H1 (cell line): ENCODE measurements around the gene MRPL54. TPM values are rescaled to one million over a fixed set of nuclear protein-coding genes. Genes with fewer than 3 reads are reported as not detected.

Experiments used
- CTCF ChIA-PET: fragments of 300-600 bp; sonication (Branson Sonifier 250); formaldehyde crosslinking; loops from one replicate; lab custom pipeline; 2021; ENCODE audit not compliant: partially characterized antibody; lab: Charles Lee
- POLR2A ChIA-PET: fragments of 300-600 bp; sonication (Branson Sonifier 250); formaldehyde crosslinking; loops from one replicate; lab custom pipeline; 2021; ENCODE audit warnings: inconsistent platforms; ENCODE audit not compliant: partially characterized antibody; lab: Charles Lee
- DNase-seq, 2 experiments: peaks; one replicate each; pipeline versions ENCODE4 v3.0.0 to v3.0.0-alpha.2; 2010 to 2022; ENCODE audit warnings: low spot score in 2 of 2, low read depth in 1 of 2, mixed read lengths in 1 of 2
- FAIRE-seq: peaks from 2 replicates; lab custom pipeline; 2011; peaks lifted over from hg19 to GRCh38; lab: Jason Lieb, UNC
- H2AFZ ChIP-seq: 2 replicates; pipeline ENCODE4 v1.8.1; 2012; ENCODE audit warnings: low read length, inconsistent platforms
- H2AK5ac ChIP-seq: 2 replicates; pipeline ENCODE4 v1.6.1; 2013; ENCODE audit warnings: low read depth, low read length
- H2BK120ac ChIP-seq: replicated peaks from 2 replicates; pipeline ENCODE3; 2013; ENCODE audit warnings: low read depth, low read length, inconsistent platforms
- H2BK12ac ChIP-seq: 2 replicates; pipeline ENCODE4 v1.6.1; 2013; ENCODE audit warnings: low read depth, low read length
- H2BK15ac ChIP-seq: 2 replicates; pipeline ENCODE4 v1.6.1; 2013; ENCODE audit warnings: low read length
- H2BK20ac ChIP-seq: 2 replicates; pipeline ENCODE4 v1.6.1; 2013; ENCODE audit warnings: low read length
- H2BK5ac ChIP-seq: 2 replicates; pipeline ENCODE4 v1.6.1; 2013; ENCODE audit warnings: low read depth, low read length
- H3K14ac ChIP-seq: 2 replicates; pipeline ENCODE4 v1.6.1; 2013; ENCODE audit warnings: inconsistent platforms; ENCODE audit not compliant: insufficient read length
- H3K18ac ChIP-seq: 2 replicates; pipeline ENCODE4 v1.6.1; 2013; ENCODE audit warnings: low read length; ENCODE audit errors: extremely low read depth
- H3K23ac ChIP-seq: 2 replicates; pipeline ENCODE4 v1.6.1; 2013; ENCODE audit warnings: inconsistent platforms; ENCODE audit not compliant: insufficient read length
- H3K23me2 ChIP-seq: 2 replicates; pipeline ENCODE4 v1.6.1; 2013; ENCODE audit warnings: low read depth, low read length
- H3K27ac ChIP-seq: 2 replicates; pipeline ENCODE4 v1.6.1; 2011; ENCODE audit warnings: low read depth, low read length, inconsistent platforms
- H3K27me3 ChIP-seq, 4 experiments: replicated peaks in 1 of 4; 1 replicate in 1 of 4; 2 replicates in 3 of 4; pipeline versions ENCODE4 v1.6.1 to v1.8.1; 2011 to 2013; ENCODE audit warnings: low read length in 3 of 4, mild to moderate bottlenecking in 3 of 4, inconsistent platforms in 2 of 4, mixed read lengths in 2 of 4, moderate library complexity in 1 of 4; ENCODE audit not compliant: control insufficient read depth in 3 of 4, insufficient read depth in 3 of 4; ENCODE audit errors: extremely low read depth in 1 of 4
- H3K36me3 ChIP-seq, 4 experiments: 2 replicates each; pipeline versions ENCODE4 v1.6.1 to v1.8.1; 2011 to 2013; ENCODE audit warnings: mild to moderate bottlenecking in 4 of 4, low read length in 3 of 4, moderate library complexity in 2 of 4, control low read depth in 1 of 4, inconsistent platforms in 1 of 4; ENCODE audit not compliant: insufficient read depth in 4 of 4, control insufficient read depth in 2 of 4
- H3K4ac ChIP-seq: replicated peaks from 2 replicates; pipeline ENCODE3; 2013; ENCODE audit warnings: low read length, low read depth, mixed read lengths, inconsistent platforms; ENCODE audit not compliant: insufficient read length
- H3K4me1 ChIP-seq, 4 experiments: replicated peaks in 1 of 4; 1 replicate in 1 of 4; 2 replicates in 3 of 4; pipeline versions ENCODE4 v1.6.1 to v1.8.1; 2011 to 2013; ENCODE audit warnings: low read length in 3 of 4, inconsistent platforms in 2 of 4, mixed read lengths in 1 of 4; ENCODE audit not compliant: insufficient read depth in 4 of 4, control insufficient read depth in 3 of 4
- H3K4me2 ChIP-seq, 2 experiments: 2 replicates each; pipeline versions ENCODE4 v1.6.1 to v1.8.1; 2011 to 2013; ENCODE audit warnings: low read depth in 2 of 2, low read length in 2 of 2, control low read depth in 1 of 2, inconsistent platforms in 1 of 2, mild to moderate bottlenecking in 1 of 2; ENCODE audit not compliant: insufficient read depth in 1 of 2
- H3K4me3 ChIP-seq, 4 experiments: fragments of 200-600, 300-600 bp in 1 of 4; sonication (generic), shearing (Covaris generic), sonication (Bioruptor Twin) in 1 of 4; 2 replicates each; pipeline versions ENCODE4 v1.5.1 to v1.8.1; 2011 to 2016; ENCODE audit warnings: low read length in 4 of 4, low read depth in 3 of 4, control low read depth in 2 of 4, inconsistent platforms in 2 of 4, mild to moderate bottlenecking in 2 of 4, mixed read lengths in 1 of 4, moderate library complexity in 1 of 4; ENCODE audit not compliant: insufficient read depth in 2 of 4; ENCODE audit errors: extremely low read depth in 1 of 4
- H3K56ac ChIP-seq: replicated peaks from 2 replicates; pipeline ENCODE3; 2013; ENCODE audit warnings: low read depth, mild to moderate bottlenecking, mixed read lengths, low read length, inconsistent platforms; ENCODE audit not compliant: insufficient read length
- H3K79me1 ChIP-seq: 2 replicates; pipeline ENCODE4 v1.6.1; 2013; ENCODE audit warnings: low read depth, low read length, control low read depth
- H3K79me2 ChIP-seq, 2 experiments: 2 replicates each; pipeline versions ENCODE4 v1.6.1 to v1.8.1; 2012 to 2013; ENCODE audit warnings: low read length in 2 of 2, mild to moderate bottlenecking in 2 of 2, inconsistent platforms in 1 of 2; ENCODE audit not compliant: insufficient read depth in 2 of 2, control insufficient read depth in 1 of 2
- H3K9ac ChIP-seq, 4 experiments: replicated peaks in 1 of 4; 1 replicate in 1 of 4; 2 replicates in 3 of 4; pipeline versions ENCODE4 v1.6.1 to v1.8.1; 2011 to 2013; ENCODE audit warnings: low read depth in 3 of 4, low read length in 3 of 4, control low read depth in 2 of 4, mild to moderate bottlenecking in 2 of 4, moderate library complexity in 2 of 4, inconsistent platforms in 1 of 4; ENCODE audit errors: extremely low read depth in 1 of 4
- H3K9me3 ChIP-seq, 2 experiments: 2 replicates each; pipeline versions ENCODE4 v1.6.1 to v1.8.1; 2012 to 2013; ENCODE audit warnings: mild to moderate bottlenecking in 2 of 2, moderate library complexity in 2 of 2, control low read depth in 1 of 2, inconsistent platforms in 1 of 2, low read depth in 1 of 2, low read length in 1 of 2, mixed read lengths in 1 of 2; ENCODE audit not compliant: insufficient read depth in 2 of 2
- H4K20me1 ChIP-seq, 2 experiments: replicated peaks in 1 of 2; 2 replicates each; pipeline versions ENCODE3 to v1.8.1; 2011 to 2013; ENCODE audit warnings: inconsistent platforms in 2 of 2, low read length in 2 of 2, mild to moderate bottlenecking in 1 of 2; ENCODE audit not compliant: insufficient read depth in 2 of 2, control insufficient read depth in 1 of 2
- H4K5ac ChIP-seq: 2 replicates; pipeline ENCODE4 v1.6.1; 2013; ENCODE audit warnings: low read length, low read depth, mixed read lengths, inconsistent platforms; ENCODE audit not compliant: insufficient read length
- H4K8ac ChIP-seq: 2 replicates; pipeline ENCODE4 v1.8.0; 2013; ENCODE audit warnings: mild to moderate bottlenecking, moderate library complexity, low read length, inconsistent platforms; ENCODE audit not compliant: insufficient read depth; ENCODE audit errors: extremely low read depth
- H4K91ac ChIP-seq: replicated peaks from 2 replicates; pipeline ENCODE3; 2013; ENCODE audit warnings: low read length, mixed read lengths, inconsistent platforms; ENCODE audit not compliant: insufficient read length
- CREB1 ChIP-seq: IDR thresholded peaks from 2 replicates; pipeline ENCODE4 v1.6.1; 2012; ENCODE audit warnings: inconsistent platforms
- CTCF ChIP-seq, 3 experiments: IDR thresholded peaks; 1 replicate in 2 of 3; 2 replicates in 1 of 3; pipeline versions ENCODE4 v1.5.1 to v1.6.1; 2011; ENCODE audit warnings: low read length in 3 of 3, mild to moderate bottlenecking in 3 of 3, inconsistent platforms in 2 of 3, low read depth in 1 of 3, moderate library complexity in 1 of 3; ENCODE audit not compliant: insufficient read depth in 1 of 3; ENCODE audit errors: control extremely low read depth in 1 of 3
- FOSL1 ChIP-seq: IDR thresholded peaks from 2 replicates; pipeline ENCODE4 v1.6.1; 2011; ENCODE audit warnings: mild to moderate bottlenecking, low read depth, low read length, moderate library complexity; ENCODE audit not compliant: insufficient read depth
- GTF2F1 ChIP-seq: IDR thresholded peaks from 2 replicates; pipeline ENCODE4 v1.6.1; 2012; ENCODE audit warnings: low read depth, low read length, improper control_type of control experiment, borderline replicate concordance
- KDM5A ChIP-seq: fragments of 200-600 bp; IDR thresholded peaks from 2 replicates; pipeline ENCODE4 v1.7.1; 2012; ENCODE audit warnings: mild to moderate bottlenecking, low read length, inconsistent platforms, mixed read lengths
- POLR2AphosphoS5 ChIP-seq: IDR thresholded peaks from 2 replicates; pipeline ENCODE4 v1.6.1; 2011; ENCODE audit warnings: low read depth, low read length
- USF2 ChIP-seq: IDR thresholded peaks from 2 replicates; pipeline ENCODE4 v1.6.1; 2011; ENCODE audit warnings: low read length, improper control_type of control experiment
- YY1 ChIP-seq: IDR thresholded peaks from 2 replicates; pipeline ENCODE4 v1.6.1; 2011; ENCODE audit warnings: low read depth, mild to moderate bottlenecking, low read length
- WGBS, 2 experiments: shearing (Covaris generic) in 1 of 2; methylation state at CpG; one replicate each; pipeline versions ENCODE4 v1.1.6 to v1.1.7; 2013 to 2015; ENCODE audit warnings: low lambda C conversion rate in 2 of 2, mixed read lengths in 2 of 2, inconsistent platforms in 1 of 2, low coverage in 1 of 2, missing lambda C conversion rate in 1 of 2; ENCODE audit not compliant: insufficient replicate concordance in 2 of 2, insufficient coverage in 1 of 2, insufficient read length in 1 of 2; ENCODE audit errors: extremely low coverage in 1 of 2, missing lambda C conversion rate in 1 of 2; 5-methylcytosine and 5-hydroxymethylcytosine counted together
- polyA plus RNA-seq, 7 experiments: library from polyadenylated mRNA; depleted of rRNA in 3 of 7; stranded (reverse) in 5 of 7; unstranded in 2 of 7; fragments of >200 nt in 5 of 7; fragments of 200-250 nt in 2 of 7; gene quantifications; 1 replicate in 5 of 7; 2 replicates in 1 of 7; 4 replicates in 1 of 7; pipeline versions ENCODE4 v1.2.1 to v1.2.3, GENCODE V29; 2011 to 2013; ENCODE audit warnings: missing spikeins in 2 of 7, mixed read lengths in 2 of 7
- total RNA-seq: library from RNA; stranded (reverse); fragmentation: NEBNext Ultra II Directional; extraction: Animal tissue kit (Norgen Biotek cat#: 25700); gene quantifications from 2 replicates; pipeline ENCODE4 v1.2.1, GENCODE V29; 2021

The MRPL54 gene
- total and polyA plus RNA-seq, 2 of the 8 experiments (the other 6 are each of a cell fraction or from before 2014, with no cell fraction given): 63.8 to 72.8 TPM

GRCh38 chr19:3738477-3739220 lies 23.8 kb upstream of the MRPL54 start:
- no peak overlapping the region for H3K23ac ChIP-seq
- H2BK12ac ChIP-seq: no peak overlapping the region
- FAIRE-seq (no peak), DNase-seq (no peak)
- 91% methylated on average over 30 of the region's 32 CpGs; no CpG with 5 or more reads in 1 of the 2 experiments for WGBS, 2 experiments
- H4K20me1 ChIP-seq: peaks cover 0 to 3% of the 10 kb centered on the region in 2 experiments
- H2BK15ac ChIP-seq: no peak overlapping the region
- ChIA-PET POLR2A (interaction anchor here (0.6 kb wide), 1 partner anchor 30 kb away, joined by 3 read pairs; no protein-coding TSS in a partner anchor), CTCF (interaction anchor here (0.9 to 3.9 kb wide), 5 partner anchors 7 to 27 kb away, joined by 3 to 14 read pairs (median 3); no protein-coding TSS in a partner anchor)
- H3K18ac ChIP-seq: no peak overlapping the region
- H3K4me1 ChIP-seq: no peaks in the 10 kb centered on the region
- no peak overlapping the region for H3K4me3 ChIP-seq
- H3K9me3 ChIP-seq: no peaks in the 10 kb centered on the region
- H3K27ac ChIP-seq: no peak overlapping the region
- H2AK5ac ChIP-seq: no peak overlapping the region
- H3K56ac ChIP-seq: no peak overlapping the region
- no peak overlapping the region for H3K4me2 ChIP-seq
- H3K36me3 ChIP-seq: peaks cover 0 to 6% (median 2%) of the 10 kb centered on the region in 4 experiments; a peak in 4 of 8 replicates
- H2BK20ac ChIP-seq: no peak overlapping the region
- H4K5ac ChIP-seq: no peak overlapping the region
- TF ChIP-seq KDM5A: no peak
- TF ChIP-seq CTCF (IDR thresholded peaks at IDR 0.05; ENCODE audit: control extremely low read depth in 1 of 3, insufficient read depth in 1 of 3, low read depth in 1 of 3, low read length in 3 of 3): no peak
- no peak for TF ChIP-seq USF2
- no peak for TF ChIP-seq GTF2F1
- TF ChIP-seq CREB1: no peak
- no peak for TF ChIP-seq FOSL1
- TF ChIP-seq YY1: no peak
- no peak for TF ChIP-seq POLR2AphosphoS5
- no peak overlapping the region for H3K14ac ChIP-seq
- no peak overlapping the region for H2AFZ ChIP-seq
- H3K4ac ChIP-seq: no peak overlapping the region
- no peak overlapping the region for H2BK120ac ChIP-seq
- H3K79me1 ChIP-seq: no peaks in the 10 kb centered on the region
- H2BK5ac ChIP-seq: peak overlapping the region; percentile 16; the same call in 1 of the 2 replicates
- no peak overlapping the region for H4K91ac ChIP-seq
- H3K79me2 ChIP-seq: no peaks in the 10 kb centered on the region
- H3K9ac ChIP-seq: no peak overlapping the region
- H3K27me3 ChIP-seq: no peaks in the 10 kb centered on the region
- H4K8ac ChIP-seq: no peak overlapping the region
- no peaks in the 10 kb centered on the region for H3K23me2 ChIP-seq
